ENCODE results near the gene CABLES1.
A peak's percentile ranks its signal among the peaks of the same experiment; 100 is the strongest.

Gene CABLES1

DNA sequence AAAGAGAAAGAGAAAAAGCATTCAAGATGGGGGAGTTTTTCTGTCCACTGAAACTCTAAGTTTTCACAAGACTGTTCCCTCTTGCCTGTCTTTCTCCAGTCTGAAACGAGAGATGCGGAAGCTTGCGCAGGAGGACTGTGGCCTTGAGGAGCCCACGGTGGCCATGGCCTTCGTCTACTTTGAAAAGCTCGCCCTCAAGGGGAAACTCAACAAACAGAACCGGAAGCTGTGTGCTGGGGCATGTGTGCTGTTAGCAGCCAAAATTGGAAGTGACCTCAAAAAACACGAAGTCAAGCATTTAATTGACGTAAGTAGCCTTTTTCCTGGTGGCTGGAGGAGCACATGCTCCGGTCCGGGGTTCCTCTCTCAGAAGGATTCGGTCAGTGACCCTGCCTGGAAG is 118.3 kb downstream of the CABLES1 start:
- no peaks in the 10 kb centered on the region for H4K20me1 ChIP-seq (ENCODE audit: insufficient read depth, low read length)
- H2AFZ ChIP-seq (ENCODE audit: low read depth, low read length): no peak overlapping the region
- H3K36me3 ChIP-seq (ENCODE audit: insufficient read depth, low read length): no peaks in the 10 kb centered on the region
- no peaks in the 10 kb centered on the region for H3K79me2 ChIP-seq (ENCODE audit: insufficient read depth, low read length)
- H3K27me3 ChIP-seq (ENCODE audit: insufficient read depth, low read length, poor library complexity): no peaks in the 10 kb centered on the region
- no peak overlapping the region for H3K4me2 ChIP-seq (ENCODE audit: insufficient read depth, low read length)
- ATAC-seq (ENCODE audit: insufficient read depth, low read depth): no peak
- no peak for DNase-seq
- no peak overlapping the region for H3K9ac ChIP-seq (ENCODE audit: low read depth, low read length)
- H3K9me3 ChIP-seq (ENCODE audit: insufficient read depth, low read length, severe bottlenecking): no peaks in the 10 kb centered on the region
- H3K27ac ChIP-seq (ENCODE audit: low read length): no peak overlapping the region
- no peak overlapping the region for H3K4me3 ChIP-seq (ENCODE audit: low read depth in 1 of 2, low read length in 2 of 2)
- TF ChIP-seq EZH2 (IDR thresholded peaks at IDR 0.05; ENCODE audit: borderline replicate concordance, low read depth, low read length, severe bottlenecking): no peak
- TF ChIP-seq, protein P1, sequence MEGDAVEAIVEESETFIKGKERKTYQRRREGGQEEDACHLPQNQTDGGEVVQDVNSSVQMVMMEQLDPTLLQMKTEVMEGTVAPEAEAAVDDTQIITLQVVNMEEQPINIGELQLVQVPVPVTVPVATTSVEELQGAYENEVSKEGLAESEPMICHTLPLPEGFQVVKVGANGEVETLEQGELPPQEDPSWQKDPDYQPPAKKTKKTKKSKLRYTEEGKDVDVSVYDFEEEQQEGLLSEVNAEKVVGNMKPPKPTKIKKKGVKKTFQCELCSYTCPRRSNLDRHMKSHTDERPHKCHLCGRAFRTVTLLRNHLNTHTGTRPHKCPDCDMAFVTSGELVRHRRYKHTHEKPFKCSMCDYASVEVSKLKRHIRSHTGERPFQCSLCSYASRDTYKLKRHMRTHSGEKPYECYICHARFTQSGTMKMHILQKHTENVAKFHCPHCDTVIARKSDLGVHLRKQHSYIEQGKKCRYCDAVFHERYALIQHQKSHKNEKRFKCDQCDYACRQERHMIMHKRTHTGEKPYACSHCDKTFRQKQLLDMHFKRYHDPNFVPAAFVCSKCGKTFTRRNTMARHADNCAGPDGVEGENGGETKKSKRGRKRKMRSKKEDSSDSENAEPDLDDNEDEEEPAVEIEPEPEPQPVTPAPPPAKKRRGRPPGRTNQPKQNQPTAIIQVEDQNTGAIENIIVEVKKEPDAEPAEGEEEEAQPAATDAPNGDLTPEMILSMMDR (IDR thresholded peaks at IDR 0.05; ENCODE audit: borderline replicate concordance, extremely low read depth, low read length, poor library complexity, severe bottlenecking): no peak
- H3K4me1 ChIP-seq (ENCODE audit: insufficient read depth, low read length): peaks cover 11% of the 10 kb centered on the region

DNA sequence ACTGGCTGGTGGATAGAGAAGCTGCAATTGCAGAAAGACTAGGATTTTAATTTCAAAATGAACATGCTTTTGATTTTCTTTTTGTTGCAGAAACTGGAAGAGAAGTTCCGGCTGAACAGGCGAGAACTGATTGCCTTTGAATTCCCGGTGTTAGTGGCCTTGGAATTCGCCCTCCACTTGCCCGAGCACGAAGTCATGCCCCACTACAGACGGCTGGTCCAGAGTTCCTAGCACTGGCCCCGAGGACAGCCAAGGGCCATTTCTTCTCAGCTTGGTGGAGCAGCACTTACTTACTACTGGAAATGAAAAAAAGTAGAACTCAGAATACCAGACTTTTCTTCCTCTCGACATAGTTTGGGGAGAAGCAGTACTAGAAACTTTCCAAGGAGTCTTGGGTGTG is 121.9 kb downstream of the CABLES1 start:
- no peak overlapping the region for H3K27ac ChIP-seq (ENCODE audit: low read length)
- no peaks in the 10 kb centered on the region for H3K27me3 ChIP-seq (ENCODE audit: insufficient read depth, low read length, poor library complexity)
- TF ChIP-seq EZH2 (IDR thresholded peaks at IDR 0.05; ENCODE audit: borderline replicate concordance, low read depth, low read length, severe bottlenecking): no peak
- TF ChIP-seq, protein P1 (IDR thresholded peaks at IDR 0.05; ENCODE audit: borderline replicate concordance, extremely low read depth, low read length, poor library complexity, severe bottlenecking): no peak
- H3K36me3 ChIP-seq (ENCODE audit: insufficient read depth, low read length): no peaks in the 10 kb centered on the region
- H3K9ac ChIP-seq (ENCODE audit: low read depth, low read length): no peak overlapping the region
- no peak overlapping the region for H2AFZ ChIP-seq (ENCODE audit: low read depth, low read length)
- DNase-seq (no peak), ATAC-seq (ENCODE audit: insufficient read depth, low read depth) (no peak)
- no peaks in the 10 kb centered on the region for H3K9me3 ChIP-seq (ENCODE audit: insufficient read depth, low read length, severe bottlenecking)
- no peak overlapping the region for H3K4me3 ChIP-seq (ENCODE audit: low read depth in 1 of 2, low read length in 2 of 2)
- no peaks in the 10 kb centered on the region for H4K20me1 ChIP-seq (ENCODE audit: insufficient read depth, low read length)
- H3K4me1 ChIP-seq (ENCODE audit: insufficient read depth, low read length): peaks cover 35% of the 10 kb centered on the region
- no peak overlapping the region for H3K4me2 ChIP-seq (ENCODE audit: insufficient read depth, low read length)
- no peaks in the 10 kb centered on the region for H3K79me2 ChIP-seq (ENCODE audit: insufficient read depth, low read length)

DNA sequence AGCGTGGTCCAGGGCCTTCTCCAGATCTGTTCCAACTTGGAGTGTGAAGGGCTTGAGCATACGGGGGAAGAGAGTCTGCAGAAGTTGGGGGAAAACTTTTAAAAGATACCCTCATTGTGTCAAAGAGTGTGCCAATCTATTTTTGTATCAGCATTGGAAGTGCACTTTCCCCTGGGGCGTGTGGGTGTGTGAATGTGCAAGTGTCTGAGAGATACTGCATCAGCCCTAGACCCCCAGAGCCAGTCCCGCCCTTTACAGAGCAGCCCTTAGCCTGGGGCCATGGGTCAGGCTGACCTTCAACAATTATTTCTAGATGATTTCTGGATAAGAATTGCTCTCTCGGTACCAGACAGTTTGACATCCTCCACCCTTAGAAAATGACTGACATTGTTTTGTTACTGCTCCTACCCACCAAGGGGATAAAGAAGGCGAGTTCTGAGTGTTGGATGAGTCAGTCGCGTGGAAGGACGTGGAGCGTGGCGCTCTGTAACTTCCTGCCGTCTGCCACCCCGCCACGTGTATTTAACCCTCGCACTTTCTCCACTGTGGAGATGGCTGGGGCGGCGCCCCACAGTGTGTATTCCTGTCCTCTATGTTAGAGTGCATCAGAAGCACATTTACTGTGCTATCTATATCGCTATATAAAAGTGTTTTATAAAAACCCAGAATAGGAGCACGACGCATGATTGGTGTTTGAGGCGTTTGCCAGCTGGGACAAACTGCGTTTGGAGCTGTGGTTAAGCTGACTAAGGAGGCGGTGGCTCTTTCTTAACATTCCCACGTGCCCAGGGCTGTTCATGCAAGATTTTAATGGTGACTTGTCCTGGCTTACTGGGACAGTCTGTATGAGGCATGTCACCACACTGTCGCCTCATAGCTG is 122.6 kb downstream of the CABLES1 start:
- Histone ChIP-seq H3K27ac (ENCODE audit: low read length) (peak overlapping the region; percentile 90), H3K27me3 (ENCODE audit: insufficient read depth, low read length, poor library complexity) (no peaks in the 10 kb centered on the region), H3K9me3 (ENCODE audit: insufficient read depth, low read length, severe bottlenecking) (no peaks in the 10 kb centered on the region), H4K20me1 (ENCODE audit: insufficient read depth, low read length) (no peaks in the 10 kb centered on the region), H3K4me2 (ENCODE audit: insufficient read depth, low read length) (no peak overlapping the region), H3K79me2 (ENCODE audit: insufficient read depth, low read length) (no peaks in the 10 kb centered on the region), H3K4me1 (ENCODE audit: insufficient read depth, low read length) (peaks cover 35% of the 10 kb centered on the region), H3K36me3 (ENCODE audit: insufficient read depth, low read length) (no peaks in the 10 kb centered on the region), H2AFZ (ENCODE audit: low read depth, low read length) (no peak overlapping the region), H3K9ac (ENCODE audit: low read depth, low read length) (no peak overlapping the region), H3K4me3 (ENCODE audit: low read depth in 1 of 2, low read length in 2 of 2) (no peak overlapping the region)
- ATAC-seq (ENCODE audit: insufficient read depth, low read depth) (no peak), DNase-seq (peak; percentile 34)
- TF ChIP-seq, protein P1 (IDR thresholded peaks at IDR 0.05; ENCODE audit: borderline replicate concordance, extremely low read depth, low read length, poor library complexity, severe bottlenecking): no peak
- TF ChIP-seq EZH2 (IDR thresholded peaks at IDR 0.05; ENCODE audit: borderline replicate concordance, low read depth, low read length, severe bottlenecking): no peak
